ENCODE data around the gene SMC1A.

Gene SMC1A

DNA sequence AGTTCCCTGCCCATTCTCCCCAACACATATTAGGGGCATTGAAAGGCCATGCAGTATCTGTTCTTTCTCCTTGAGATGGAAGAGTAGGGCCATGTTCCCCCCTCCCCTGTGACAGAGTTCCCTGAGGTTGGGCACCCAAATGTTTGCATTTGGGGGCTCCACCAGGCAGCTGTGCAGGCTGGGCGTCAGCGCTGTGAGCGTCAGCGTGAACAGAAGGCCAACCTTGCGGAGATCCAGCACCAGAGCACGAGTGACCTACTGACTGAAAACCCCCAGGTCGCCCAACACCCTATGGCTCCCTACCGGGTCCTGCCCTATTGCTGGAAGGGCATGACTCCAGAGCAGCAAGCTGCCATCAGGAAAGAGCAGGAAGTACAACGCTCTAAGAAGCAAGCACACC is 7.8 kb upstream of the SMC1A start:
- Histone ChIP-seq H3K4me1 (ENCODE audit: control insufficient read depth, insufficient read depth, low read length) (no peaks in the 10 kb centered on the region), H3K4me3 (ENCODE audit: low read depth, low read length) (no peak overlapping the region), H3K9me3 (ENCODE audit: control insufficient read depth, insufficient read depth, low read depth, low read length) (no peaks in the 10 kb centered on the region), H3K27ac (ENCODE audit: extremely low read depth, low read depth, low read length) (no peak overlapping the region), H3K36me3 (ENCODE audit: control insufficient read depth in 2 of 2, insufficient read depth in 1 of 2, low read length in 2 of 2) (peaks cover 0 to 45% of the 10 kb centered on the region in 2 experiments; a peak in 2 of 3 replicates)
- CTCF ChIA-PET: interaction anchor here (0.6 to 0.7 kb wide), 2 partner anchors 111 to 117 kb away, joined by 3 to 4 read pairs; no protein-coding TSS in a partner anchor
- TF ChIP-seq, protein P1, sequence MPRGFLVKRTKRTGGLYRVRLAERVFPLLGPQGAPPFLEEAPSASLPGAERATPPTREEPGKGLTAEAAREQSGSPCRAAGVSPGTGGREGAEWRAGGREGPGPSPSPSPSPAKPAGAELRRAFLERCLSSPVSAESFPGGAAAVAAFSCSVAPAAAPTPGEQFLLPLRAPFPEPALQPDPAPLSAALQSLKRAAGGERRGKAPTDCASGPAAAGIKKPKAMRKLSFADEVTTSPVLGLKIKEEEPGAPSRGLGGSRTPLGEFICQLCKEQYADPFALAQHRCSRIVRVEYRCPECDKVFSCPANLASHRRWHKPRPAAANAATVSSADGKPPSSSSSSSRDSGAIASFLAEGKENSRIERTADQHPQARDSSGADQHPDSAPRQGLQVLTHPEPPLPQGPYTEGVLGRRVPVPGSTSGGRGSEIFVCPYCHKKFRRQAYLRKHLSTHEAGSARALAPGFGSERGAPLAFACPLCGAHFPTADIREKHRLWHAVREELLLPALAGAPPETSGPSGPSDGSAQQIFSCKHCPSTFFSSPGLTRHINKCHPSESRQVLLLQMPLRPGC (tag by site-specific recombination; IDR thresholded peaks at IDR 0.05): no peak
- POLR2A ChIA-PET: interaction anchor here (1.0 to 1.6 kb wide), 2 partner anchors 7 to 8 kb away, joined by 3 to 9 read pairs; partner anchors contain the start of genes RIBC1 and SMC1A

DNA sequence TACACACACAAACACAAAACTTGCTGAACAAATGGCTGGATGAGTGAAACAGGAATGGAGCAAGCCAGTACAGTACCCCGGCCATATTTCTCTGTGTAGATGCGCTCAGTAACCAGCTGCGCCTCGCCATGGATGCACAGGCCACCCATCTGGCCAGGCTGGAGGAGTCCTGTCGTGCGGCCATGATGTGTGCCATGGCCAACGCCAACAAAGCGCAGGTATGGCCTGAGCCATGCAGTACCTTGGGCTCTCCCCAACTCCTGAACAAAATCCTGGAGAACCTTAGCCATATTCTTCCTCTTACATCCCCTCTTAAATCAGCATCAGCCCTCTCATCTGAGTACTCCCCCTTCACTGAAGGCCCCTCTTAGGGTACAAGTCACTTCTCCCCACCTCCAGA is 7.3 kb upstream of the SMC1A start:
- H3K36me3 ChIP-seq (ENCODE audit: control insufficient read depth in 2 of 2, insufficient read depth in 1 of 2, low read length in 2 of 2): peaks cover 0 to 45% of the 10 kb centered on the region in 2 experiments; a peak in 2 of 3 replicates
- no peak overlapping the region for H3K27ac ChIP-seq (ENCODE audit: extremely low read depth, low read depth, low read length)
- CTCF ChIA-PET: interaction anchor here (0.5 to 9.1 kb wide), 2 partner anchors 7 to 15 kb away, joined by 3 to 87 read pairs; partner anchors contain the start of gene HSD17B10
- TF ChIP-seq ZNF677 (tag by site-specific recombination; IDR thresholded peaks at IDR 0.05) (no peak), ZNF555 (tag by site-specific recombination; conservative IDR thresholded peaks at IDR 0.05) (no peak)
- TF ChIP-seq, protein P2, sequence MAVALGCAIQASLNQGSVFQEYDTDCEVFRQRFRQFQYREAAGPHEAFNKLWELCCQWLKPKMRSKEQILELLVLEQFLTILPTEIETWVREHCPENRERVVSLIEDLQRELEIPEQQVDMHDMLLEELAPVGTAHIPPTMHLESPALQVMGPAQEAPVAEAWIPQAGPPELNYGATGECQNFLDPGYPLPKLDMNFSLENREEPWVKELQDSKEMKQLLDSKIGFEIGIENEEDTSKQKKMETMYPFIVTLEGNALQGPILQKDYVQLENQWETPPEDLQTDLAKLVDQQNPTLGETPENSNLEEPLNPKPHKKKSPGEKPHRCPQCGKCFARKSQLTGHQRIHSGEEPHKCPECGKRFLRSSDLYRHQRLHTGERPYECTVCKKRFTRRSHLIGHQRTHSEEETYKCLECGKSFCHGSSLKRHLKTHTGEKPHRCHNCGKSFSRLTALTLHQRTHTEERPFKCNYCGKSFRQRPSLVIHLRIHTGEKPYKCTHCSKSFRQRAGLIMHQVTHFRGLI (tag by site-specific recombination; IDR thresholded peaks at IDR 0.05): peak; percentile 94
- H3K4me3 ChIP-seq (ENCODE audit: low read depth, low read length): no peak overlapping the region
- POLR2A ChIA-PET: no interaction called here
- no peaks in the 10 kb centered on the region for H3K4me1 ChIP-seq (ENCODE audit: control insufficient read depth, insufficient read depth, low read length)
- H3K9me3 ChIP-seq (ENCODE audit: control insufficient read depth, insufficient read depth, low read depth, low read length): no peaks in the 10 kb centered on the region

DNA sequence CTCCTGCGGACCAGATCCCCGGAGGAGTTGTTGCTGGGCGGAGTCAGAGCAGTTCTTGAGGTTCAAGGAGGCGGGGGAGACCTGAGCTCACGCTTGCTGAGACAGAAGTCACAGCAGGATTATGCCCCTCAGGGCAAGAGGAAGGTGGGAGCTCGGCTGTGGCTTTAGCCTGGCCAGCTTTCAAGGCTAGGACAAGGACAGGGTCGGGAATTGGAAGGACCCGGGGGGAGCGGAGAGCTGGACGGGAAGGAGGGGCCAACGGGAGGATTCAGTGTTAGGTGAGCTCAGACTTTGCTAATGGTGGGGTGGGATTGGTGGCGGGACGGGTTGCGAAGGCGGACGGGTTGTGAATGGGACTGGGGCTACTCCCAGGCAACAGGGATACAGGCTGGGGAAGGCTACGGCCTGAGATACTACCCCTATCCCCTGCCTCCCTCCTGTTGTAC is 430 bp upstream of the SMC1A start, which contains the start of gene RIBC1:
TSS of gene RIBC1 (plus strand) at position 13 of the 446 bp plus-strand sequence. CDS start 3,404 bp downstream, outside the sequence.
- H3K27ac ChIP-seq (ENCODE audit: extremely low read depth, low read depth, low read length): peak within 1 kb of the TSS; percentile 99
- ChIA-PET POLR2A (interaction anchor here (0.8 to 4.1 kb wide), 28 partner anchors 8 to 622 kb away, joined by 3 to 47 read pairs (median 8); partner anchors contain the start of genes HSD17B10, HUWE1, IQSEC2 and KDM5C), CTCF (interaction anchor here (0.6 to 9.1 kb wide), 9 partner anchors 10 to 139 kb away, joined by 3 to 87 read pairs (median 13); partner anchors contain the start of gene HSD17B10)
- peaks cover 18 to 26% of the 10 kb centered on the region in 2 experiments for H3K36me3 ChIP-seq (ENCODE audit: control insufficient read depth in 2 of 2, insufficient read depth in 1 of 2, low read length in 2 of 2)
- no peaks in the 10 kb centered on the region for H3K9me3 ChIP-seq (ENCODE audit: control insufficient read depth, insufficient read depth, low read depth, low read length)
- peak within 1 kb of the TSS; percentile 76 for H3K4me3 ChIP-seq (ENCODE audit: low read depth, low read length)
- peaks cover 6% of the 10 kb centered on the region for H3K4me1 ChIP-seq (ENCODE audit: control insufficient read depth, insufficient read depth, low read length)
- TF ChIP-seq ZNF530 (tag by site-specific recombination; IDR thresholded peaks at IDR 0.05; ENCODE audit: low read depth): no peak
- TF ChIP-seq, protein P3, sequence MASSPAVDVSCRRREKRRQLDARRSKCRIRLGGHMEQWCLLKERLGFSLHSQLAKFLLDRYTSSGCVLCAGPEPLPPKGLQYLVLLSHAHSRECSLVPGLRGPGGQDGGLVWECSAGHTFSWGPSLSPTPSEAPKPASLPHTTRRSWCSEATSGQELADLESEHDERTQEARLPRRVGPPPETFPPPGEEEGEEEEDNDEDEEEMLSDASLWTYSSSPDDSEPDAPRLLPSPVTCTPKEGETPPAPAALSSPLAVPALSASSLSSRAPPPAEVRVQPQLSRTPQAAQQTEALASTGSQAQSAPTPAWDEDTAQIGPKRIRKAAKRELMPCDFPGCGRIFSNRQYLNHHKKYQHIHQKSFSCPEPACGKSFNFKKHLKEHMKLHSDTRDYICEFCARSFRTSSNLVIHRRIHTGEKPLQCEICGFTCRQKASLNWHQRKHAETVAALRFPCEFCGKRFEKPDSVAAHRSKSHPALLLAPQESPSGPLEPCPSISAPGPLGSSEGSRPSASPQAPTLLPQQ (tag by site-specific recombination; IDR thresholded peaks at IDR 0.05): no peak
- TF ChIP-seq WT1 (tag by site-specific recombination; IDR thresholded peaks at IDR 0.05): peak; percentile 71
- no peak for TF ChIP-seq YY2 (tag by site-specific recombination; IDR thresholded peaks at IDR 0.05)
- TF ChIP-seq, protein P4, sequence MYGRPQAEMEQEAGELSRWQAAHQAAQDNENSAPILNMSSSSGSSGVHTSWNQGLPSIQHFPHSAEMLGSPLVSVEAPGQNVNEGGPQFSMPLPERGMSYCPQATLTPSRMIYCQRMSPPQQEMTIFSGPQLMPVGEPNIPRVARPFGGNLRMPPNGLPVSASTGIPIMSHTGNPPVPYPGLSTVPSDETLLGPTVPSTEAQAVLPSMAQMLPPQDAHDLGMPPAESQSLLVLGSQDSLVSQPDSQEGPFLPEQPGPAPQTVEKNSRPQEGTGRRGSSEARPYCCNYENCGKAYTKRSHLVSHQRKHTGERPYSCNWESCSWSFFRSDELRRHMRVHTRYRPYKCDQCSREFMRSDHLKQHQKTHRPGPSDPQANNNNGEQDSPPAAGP (tag by site-specific recombination; IDR thresholded peaks at IDR 0.05): peak; percentile 55
- TF ChIP-seq, protein P5, sequence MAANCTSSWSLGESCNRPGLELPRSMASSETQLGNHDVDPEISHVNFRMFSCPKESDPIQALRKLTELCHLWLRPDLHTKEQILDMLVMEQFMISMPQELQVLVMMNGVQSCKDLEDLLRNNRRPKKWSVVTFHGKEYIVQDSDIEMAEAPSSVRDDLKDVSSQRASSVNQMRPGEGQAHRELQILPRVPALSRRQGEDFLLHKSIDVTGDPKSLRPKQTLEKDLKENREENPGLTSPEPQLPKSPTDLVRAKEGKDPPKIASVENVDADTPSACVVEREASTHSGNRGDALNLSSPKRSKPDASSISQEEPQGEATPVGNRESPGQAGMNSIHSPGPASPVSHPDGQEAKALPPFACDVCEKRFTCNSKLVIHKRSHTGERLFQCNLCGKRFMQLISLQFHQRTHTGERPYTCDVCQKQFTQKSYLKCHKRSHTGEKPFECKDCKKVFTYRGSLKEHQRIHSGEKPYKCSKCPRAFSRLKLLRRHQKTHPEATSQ (tag by site-specific recombination; IDR thresholded peaks at IDR 0.05): peak; percentile 15; the same call in 1 of the 2 replicates
- 0 out of 2 replicates have a peak, but pooled peaks have one; percentile 27 for TF ChIP-seq ZIC2 (tag by site-specific recombination; IDR thresholded peaks at IDR 0.05)
- peak; percentile 96 for TF ChIP-seq ZNF335 (tag by site-specific recombination; conservative IDR thresholded peaks at IDR 0.05)
- peak; percentile 70 for TF ChIP-seq ZFHX2 (tag by site-specific recombination; conservative IDR thresholded peaks at IDR 0.05)
- no peak for TF ChIP-seq ZNF571 (tag by site-specific recombination; IDR thresholded peaks at IDR 0.05)
- no peak for TF ChIP-seq ZNF48 (tag by site-specific recombination; IDR thresholded peaks at IDR 0.05)
- no peak for TF ChIP-seq ZNF155 (tag by site-specific recombination; IDR thresholded peaks at IDR 0.05)
- TF ChIP-seq KLF1 (tag by site-specific recombination; IDR thresholded peaks at IDR 0.05): peak; percentile 81
- peak; percentile 65 for TF ChIP-seq SP3 (tag by site-specific recombination; IDR thresholded peaks at IDR 0.05)
- no peak for TF ChIP-seq ZNF169 (tag by site-specific recombination; IDR thresholded peaks at IDR 0.05)
- peak; percentile 57 for TF ChIP-seq ZBTB20 (tag by site-specific recombination; IDR thresholded peaks at IDR 0.05)
- TF ChIP-seq, protein P6, sequence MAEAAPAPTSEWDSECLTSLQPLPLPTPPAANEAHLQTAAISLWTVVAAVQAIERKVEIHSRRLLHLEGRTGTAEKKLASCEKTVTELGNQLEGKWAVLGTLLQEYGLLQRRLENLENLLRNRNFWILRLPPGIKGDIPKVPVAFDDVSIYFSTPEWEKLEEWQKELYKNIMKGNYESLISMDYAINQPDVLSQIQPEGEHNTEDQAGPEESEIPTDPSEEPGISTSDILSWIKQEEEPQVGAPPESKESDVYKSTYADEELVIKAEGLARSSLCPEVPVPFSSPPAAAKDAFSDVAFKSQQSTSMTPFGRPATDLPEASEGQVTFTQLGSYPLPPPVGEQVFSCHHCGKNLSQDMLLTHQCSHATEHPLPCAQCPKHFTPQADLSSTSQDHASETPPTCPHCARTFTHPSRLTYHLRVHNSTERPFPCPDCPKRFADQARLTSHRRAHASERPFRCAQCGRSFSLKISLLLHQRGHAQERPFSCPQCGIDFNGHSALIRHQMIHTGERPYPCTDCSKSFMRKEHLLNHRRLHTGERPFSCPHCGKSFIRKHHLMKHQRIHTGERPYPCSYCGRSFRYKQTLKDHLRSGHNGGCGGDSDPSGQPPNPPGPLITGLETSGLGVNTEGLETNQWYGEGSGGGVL (tag by site-specific recombination; IDR thresholded peaks at IDR 0.05): peak; percentile 59
